ENCODE measurements around the gene CEP128. TPM values are rescaled to one million over a fixed set of nuclear protein-coding genes. Genes with fewer than 3 reads are reported as not detected.
A peak's percentile ranks its signal among the peaks of the same experiment; 100 is the strongest.

The CEP128 gene
- total and polyA plus RNA-seq, 8 donors: 4.8 to 10.1 (median 7.5) TPM

- DNase-seq (no peak), ATAC-seq (no peak)
- Histone ChIP-seq H3K4me3 (no peak overlapping the region), H3K36me3 (no peaks in the 10 kb centered on the region), H3K4me1 (no peaks in the 10 kb centered on the region), H3K27me3 (no peaks in the 10 kb centered on the region), H3K27ac (no peak overlapping the region), H3K9me3 (no peaks in the 10 kb centered on the region)
- intact Hi-C loops (cut with DNase I): no loop called here
- TF ChIP-seq CTCF (IDR thresholded peaks at IDR 0.05): no peak
Measured at GRCh38 chr14:80605536-80605935, 336.0 kb downstream of the CEP128 start.

- H3K9me3 ChIP-seq: no peaks in the 10 kb centered on the region
- H3K4me1 ChIP-seq: no peaks in the 10 kb centered on the region
- DNase-seq: no peak
- no peak for TF ChIP-seq CTCF (IDR thresholded peaks at IDR 0.05)
- ATAC-seq: no peak
- intact Hi-C loops (cut with DNase I): no loop called here
- H3K27ac ChIP-seq: no peak overlapping the region
- H3K27me3 ChIP-seq: no peaks in the 10 kb centered on the region
- no peaks in the 10 kb centered on the region for H3K36me3 ChIP-seq
- no peak overlapping the region for H3K4me3 ChIP-seq
Measured at GRCh38 chr14:80602946-80603345, 338.6 kb downstream of the CEP128 start.

GRCh38 chr14:80587096-80587724 is 354.3 kb downstream of the CEP128 start:
- peak in 1 of 2 donors; percentile 26 for TF ChIP-seq CTCF (IDR thresholded peaks at IDR 0.05)

GRCh38 chr14:80586131-80586530 is 355.4 kb downstream of the CEP128 start:
- Histone ChIP-seq H3K27ac (no peak overlapping the region), H3K4me3 (no peak overlapping the region)
- DNase-seq: no peak

More at GRCh38 chr14:80587096-80587724, 354.3 kb downstream of the CEP128 start:
- intact Hi-C loops (cut with DNase I): no loop called here
- Histone ChIP-seq H3K27me3 (no peaks in the 10 kb centered on the region), H3K9me3 (peaks cover 0 to 5% of the 10 kb centered on the region in 2 donors), H3K4me3 (no peak overlapping the region), H3K4me1 (no peaks in the 10 kb centered on the region), H3K36me3 (no peaks in the 10 kb centered on the region), H3K27ac (no peak overlapping the region)
- DNase-seq (no peak), ATAC-seq (peak; percentile 74)

GRCh38 chr14:80585506-80585835 is 356.1 kb downstream of the CEP128 start:
- DNase-seq: no peak
- no peaks in the 10 kb centered on the region for H3K9me3 ChIP-seq
- H3K4me1 ChIP-seq: no peaks in the 10 kb centered on the region
- no peak for TF ChIP-seq CTCF (IDR thresholded peaks at IDR 0.05)
- no peak for ATAC-seq
- intact Hi-C loops (cut with DNase I): no loop called here
- H3K4me3 ChIP-seq: no peak overlapping the region
- H3K36me3 ChIP-seq: no peaks in the 10 kb centered on the region
- H3K27me3 ChIP-seq: no peaks in the 10 kb centered on the region
- no peak overlapping the region for H3K27ac ChIP-seq

More at GRCh38 chr14:80586131-80586530, 355.4 kb downstream of the CEP128 start:
- H3K27me3 ChIP-seq: no peaks in the 10 kb centered on the region
- TF ChIP-seq CTCF (IDR thresholded peaks at IDR 0.05): no peak
- H3K9me3 ChIP-seq: peaks cover 0 to under 1% of the 10 kb centered on the region in 2 donors
- no peaks in the 10 kb centered on the region for H3K36me3 ChIP-seq
- intact Hi-C loops (cut with DNase I): no loop called here
- no peak for ATAC-seq
- no peaks in the 10 kb centered on the region for H3K4me1 ChIP-seq
